GM23248 (cell line): ENCODE results near the gene IL17RC. TPM values are rescaled to one million over a fixed set of nuclear protein-coding genes. Genes with fewer than 3 reads are reported as not detected.

Experiments used
- DNase-seq: peaks from one replicate; pipeline ENCODE4 v3.0.0-alpha.2; 2015
- H2AFZ ChIP-seq: fragments of 200-600 bp; sonication (generic); 2 replicates; pipeline ENCODE4 v1.6.1; 2016; ENCODE audit warnings: antibody characterized with exemption
- H3F3A ChIP-seq: fragments of 200-600 bp; sonication (generic); 2 replicates; pipeline ENCODE4 v1.6.1; 2016; ENCODE audit warnings: mild to moderate bottlenecking, antibody characterized with exemption, mixed run types; ENCODE audit not compliant: insufficient read depth
- H3K27ac ChIP-seq: fragments of 200-600 bp; sonication (generic); 2 replicates; pipeline ENCODE4 v1.5.1; 2016; ENCODE audit warnings: mild to moderate bottlenecking
- H3K27me3 ChIP-seq: fragments of 200-600 bp; sonication (generic); replicated peaks from 2 replicates; pipeline ENCODE4 v1.6.1; 2016; ENCODE audit warnings: mild to moderate bottlenecking; ENCODE audit not compliant: insufficient read depth
- H3K36me3 ChIP-seq: fragments of 200-600 bp; sonication (generic); 2 replicates; pipeline ENCODE4 v1.6.1; 2016; ENCODE audit warnings: low read depth, mild to moderate bottlenecking
- H3K4me1 ChIP-seq: fragments of 200-600 bp; sonication (generic); 2 replicates; pipeline ENCODE4 v1.6.1; 2016; ENCODE audit warnings: mild to moderate bottlenecking; ENCODE audit not compliant: insufficient read depth
- H3K4me2 ChIP-seq: fragments of 200-600 bp; sonication (generic); one replicate; pipeline ENCODE4 v1.6.1; 2016; ENCODE audit warnings: mild to moderate bottlenecking; ENCODE audit not compliant: unreplicated experiment
- H3K4me3 ChIP-seq: fragments of 200-600 bp; sonication (generic); 2 replicates; pipeline ENCODE4 v1.5.1; 2016; ENCODE audit warnings: mild to moderate bottlenecking
- H3K79me2 ChIP-seq: fragments of 200-600 bp; sonication (generic); 2 replicates; pipeline ENCODE4 v1.6.1; 2016; ENCODE audit warnings: mild to moderate bottlenecking; ENCODE audit not compliant: insufficient read depth
- H3K9ac ChIP-seq: fragments of 200-600 bp; sonication (generic); 2 replicates; pipeline ENCODE4 v1.6.1; 2016; ENCODE audit warnings: mild to moderate bottlenecking
- H3K9me2 ChIP-seq: fragments of 200-600 bp; sonication (generic); 2 replicates; pipeline ENCODE4 v1.6.1; 2016; ENCODE audit warnings: mixed run types, mild to moderate bottlenecking, moderate library complexity; ENCODE audit not compliant: insufficient read depth
- H3K9me3 ChIP-seq: fragments of 200-600 bp; sonication (generic); one replicate; pipeline ENCODE4 v1.6.1; 2017; ENCODE audit warnings: low read depth
- H4K20me1 ChIP-seq: fragments of 200-600 bp; sonication (generic); 2 replicates; pipeline ENCODE4 v1.6.0; 2016; ENCODE audit not compliant: insufficient read depth
- EZH2 ChIP-seq: fragments of 200-600 bp; sonication (generic); IDR thresholded peaks from 2 replicates; pipeline ENCODE4 v1.6.1; 2018; ENCODE audit warnings: antibody characterized with exemption, mild to moderate bottlenecking; ENCODE audit not compliant: insufficient read depth, poor library complexity, severe bottlenecking
- EZH2phosphoT487 ChIP-seq: fragments of 200-600 bp; sonication (generic); IDR thresholded peaks from 2 replicates; pipeline ENCODE4 v1.6.1; 2018; ENCODE audit warnings: antibody characterized with exemption, moderate library complexity, mild to moderate bottlenecking, low read depth; ENCODE audit not compliant: insufficient read depth
- WGBS, 2 experiments: methylation state at CpG; one replicate each; pipeline ENCODE4 v1.1.6; 2015 to 2017; ENCODE audit warnings: low lambda C conversion rate in 2 of 2, low coverage in 1 of 2; ENCODE audit errors: missing lambda C conversion rate in 2 of 2; 5-methylcytosine and 5-hydroxymethylcytosine counted together
- in situ Hi-C: fragments of 300-500 bp; cut with MboI; formaldehyde crosslinking; loops from 2 replicates; pipeline ENCODE4 v1.15.0; 2020
- polyA plus RNA-seq: library from polyadenylated mRNA; unstranded; fragments of >200 nt; fragmentation: Nextera tagmentation; extraction: Ambion mirVana; gene quantifications from 2 replicates; pipeline ENCODE4 v1.2.1, GENCODE V29; 2016
- total RNA-seq: library from RNA; depleted of rRNA; stranded (reverse); fragments of >200 nt; shearing (Covaris generic); gene quantifications from 2 replicates; pipeline ENCODE4 v1.2.3, GENCODE V29; 2014

IL17RC gene
- total and polyA plus RNA-seq, 2 experiments from 2014 or later: 20.5 to 41.8 TPM

DNA sequence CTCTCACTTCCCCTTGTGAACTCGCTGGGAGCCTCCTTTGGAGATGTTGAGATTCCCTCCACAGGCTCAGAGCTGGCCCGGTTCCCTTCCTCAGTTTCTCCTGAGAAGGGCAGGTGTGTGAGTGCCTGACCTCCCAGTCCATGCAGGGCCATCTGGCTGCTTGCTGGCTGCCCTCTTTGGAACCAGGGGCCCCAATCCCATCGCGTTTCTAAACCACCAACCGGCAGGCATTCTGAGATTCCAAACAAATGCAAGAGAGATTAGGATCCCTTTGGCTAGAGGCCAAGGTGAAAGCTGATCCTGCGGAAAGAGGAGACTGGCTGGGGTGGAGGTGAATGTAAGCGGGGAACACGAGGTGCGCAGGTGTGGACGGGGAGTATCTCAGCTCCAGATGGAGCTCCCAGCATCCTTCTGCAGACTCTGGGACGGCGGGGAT, 38.2 kb downstream of the IL17RC start:
- 0 out of 2 replicates have a peak, but pooled peaks cover 8% of the 10 kb centered on the region for H3F3A ChIP-seq
- no peaks in the 10 kb centered on the region for H3K9me3 ChIP-seq
- TF ChIP-seq EZH2phosphoT487 (no peak), EZH2 (no peak)
- H3K4me1 ChIP-seq: no peaks in the 10 kb centered on the region
- no peak overlapping the region for H3K4me3 ChIP-seq
- no peaks in the 10 kb centered on the region for H3K36me3 ChIP-seq
- no peaks in the 10 kb centered on the region for H3K79me2 ChIP-seq
- no peaks in the 10 kb centered on the region for H4K20me1 ChIP-seq
- H3K9me2 ChIP-seq: no peaks in the 10 kb centered on the region
- no peak overlapping the region for H3K4me2 ChIP-seq
- H2AFZ ChIP-seq: no peak overlapping the region
- no peaks in the 10 kb centered on the region for H3K27me3 ChIP-seq
- in situ Hi-C loops: no loop called here
- H3K27ac ChIP-seq: no peak overlapping the region
- H3K9ac ChIP-seq: no peak overlapping the region
- 42 to 53% methylated on average over 12 of the region's 12 CpGs for WGBS, 2 experiments
- DNase-seq: no peak

DNA sequence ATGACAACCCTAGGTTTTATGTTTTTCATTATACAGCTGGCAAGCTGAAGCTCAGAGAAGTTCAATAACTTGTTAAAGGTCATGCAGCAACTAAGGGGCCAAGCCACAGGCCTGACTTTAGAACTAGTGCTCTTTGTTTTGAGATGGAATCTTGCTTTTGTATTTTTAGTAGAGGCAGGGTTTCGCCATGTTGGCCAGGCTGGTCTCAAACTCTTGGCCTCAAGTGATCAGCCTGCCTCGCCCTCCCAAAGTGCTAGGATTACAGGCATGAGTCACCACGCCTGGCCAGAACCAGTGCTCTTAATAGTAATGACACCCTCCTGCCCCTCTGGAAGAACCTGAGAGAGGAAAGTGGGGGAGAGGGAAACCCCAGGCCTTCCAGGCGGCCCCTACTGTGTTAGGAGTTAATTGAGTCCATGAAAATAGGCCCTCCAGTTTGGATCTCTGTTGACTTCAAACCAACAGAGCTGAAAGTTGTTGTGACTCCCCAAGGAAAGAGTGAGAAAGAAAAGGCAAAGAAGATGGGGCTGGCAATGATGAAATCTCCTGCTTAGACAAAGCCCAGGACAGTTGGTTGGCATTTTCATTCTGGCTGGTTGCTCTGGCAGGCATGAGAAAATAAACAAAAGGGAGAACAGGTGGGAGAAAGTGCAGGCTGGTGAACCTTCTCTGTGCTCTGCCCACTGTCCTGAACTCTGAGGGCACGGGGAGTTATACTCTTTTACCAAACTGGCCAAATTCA, 38.9 kb downstream of the IL17RC start:
- H3K9me3 ChIP-seq: no peaks in the 10 kb centered on the region
- WGBS, 2 experiments: 58 to 62% methylated on average over 5 of the region's 5 CpGs
- H3K79me2 ChIP-seq: no peaks in the 10 kb centered on the region
- no peak overlapping the region for H2AFZ ChIP-seq
- no peak overlapping the region for H3K9ac ChIP-seq
- 0 out of 2 replicates have a peak, but pooled peaks cover 8% of the 10 kb centered on the region for H3F3A ChIP-seq
- H3K27ac ChIP-seq: no peak overlapping the region
- peak; percentile 24 for DNase-seq
- in situ Hi-C loops: no loop called here
- H3K4me2 ChIP-seq: no peak overlapping the region
- no peaks in the 10 kb centered on the region for H3K36me3 ChIP-seq
- TF ChIP-seq EZH2phosphoT487 (no peak), EZH2 (no peak)
- H3K27me3 ChIP-seq: no peaks in the 10 kb centered on the region
- no peaks in the 10 kb centered on the region for H3K4me1 ChIP-seq
- H3K4me3 ChIP-seq: no peak overlapping the region
- H4K20me1 ChIP-seq: no peaks in the 10 kb centered on the region
- no peaks in the 10 kb centered on the region for H3K9me2 ChIP-seq

DNA sequence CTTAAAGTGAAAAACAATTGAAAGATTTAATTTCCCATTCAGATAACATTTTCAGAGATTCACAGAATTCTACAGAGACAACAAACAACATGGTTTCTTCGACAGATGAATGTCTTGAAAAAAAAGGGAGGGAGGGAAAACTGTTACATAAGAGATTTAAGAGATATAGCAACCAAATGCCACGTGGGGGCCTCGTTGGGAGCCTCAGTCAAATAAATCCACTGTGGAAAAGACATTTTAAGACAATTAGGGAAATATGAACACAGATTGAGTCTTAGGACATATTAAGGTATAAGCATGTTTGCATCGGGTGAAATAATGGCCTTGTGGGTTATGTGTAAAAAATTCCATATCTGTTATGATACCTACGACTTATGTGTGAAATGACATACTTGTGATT, 40.3 kb downstream of the IL17RC start:
- Histone ChIP-seq H3K4me1 (no peaks in the 10 kb centered on the region), H3K4me3 (no peak overlapping the region), H3F3A (0 out of 2 replicates have a peak, but pooled peaks cover 8% of the 10 kb centered on the region), H3K4me2 (no peak overlapping the region), H3K79me2 (no peaks in the 10 kb centered on the region), H3K9me2 (no peaks in the 10 kb centered on the region), H3K9ac (no peak overlapping the region), H4K20me1 (no peaks in the 10 kb centered on the region), H3K27me3 (no peaks in the 10 kb centered on the region), H3K9me3 (no peaks in the 10 kb centered on the region), H3K27ac (no peak overlapping the region), H2AFZ (no peak overlapping the region), H3K36me3 (no peaks in the 10 kb centered on the region)
- in situ Hi-C loops: no loop called here
- 61 to 67% methylated on average over 5 of the region's 5 CpGs for WGBS, 2 experiments
- TF ChIP-seq EZH2: no peak
- TF ChIP-seq EZH2phosphoT487: no peak
- DNase-seq: peak; percentile 35

DNA sequence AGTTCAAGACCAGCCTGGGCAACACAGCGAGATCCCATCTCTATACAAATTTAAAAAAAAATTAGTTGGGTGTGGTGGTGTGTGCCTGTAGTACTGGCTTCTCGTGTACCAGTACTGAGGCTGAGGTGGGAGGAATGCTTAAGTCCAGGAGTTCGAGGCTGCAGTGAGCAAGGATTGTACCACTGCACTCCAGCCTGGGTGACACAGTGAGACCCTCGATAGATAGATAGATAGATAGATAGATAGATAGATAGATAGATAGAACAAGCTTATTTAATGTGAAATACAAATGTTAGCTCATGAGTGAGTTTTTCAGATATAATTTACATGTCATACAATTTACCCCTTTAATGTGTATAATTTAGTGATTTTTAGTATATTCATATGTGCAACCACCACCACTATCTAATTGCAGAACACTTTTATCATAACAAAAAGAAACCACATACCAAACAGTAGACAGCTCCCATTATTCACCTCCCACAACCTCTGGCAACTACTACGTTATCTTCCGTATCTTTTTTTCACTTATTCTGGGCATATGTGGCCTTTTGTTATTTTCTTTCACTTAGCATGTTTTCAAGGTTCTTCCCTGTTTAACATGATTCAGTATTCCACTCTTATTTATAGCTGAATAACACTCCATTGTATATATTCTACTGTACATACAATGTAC, 48.4 kb downstream of the IL17RC start:
- Histone ChIP-seq H3K27me3 (no peaks in the 10 kb centered on the region), H3K9me2 (no peaks in the 10 kb centered on the region), H3K36me3 (peaks cover 32% of the 10 kb centered on the region), H3K9me3 (no peaks in the 10 kb centered on the region), H3K27ac (no peak overlapping the region), H3K4me2 (no peak overlapping the region), H3K79me2 (no peaks in the 10 kb centered on the region), H3K9ac (no peak overlapping the region), H3F3A (peaks cover 14% of the 10 kb centered on the region), H4K20me1 (no peaks in the 10 kb centered on the region), H3K4me3 (no peak overlapping the region), H2AFZ (no peak overlapping the region), H3K4me1 (peaks cover 11% of the 10 kb centered on the region)
- TF ChIP-seq EZH2 (no peak), EZH2phosphoT487 (no peak)
- in situ Hi-C loops: no loop called here
- WGBS, 2 experiments: 86 to 88% methylated on average over 6 of the region's 6 CpGs
- DNase-seq: no peak
